GM19452 (cell line): ENCODE measurements around the gene TMEM247.
"Not testable (repeated sequence)": the region's sequence is repeated elsewhere in the genome, so short reads cannot be mapped to it uniquely, and the experiment has no call there.

Experiments
- ATAC-seq: cut with Tn5 transposase; IDR thresholded peaks from one replicate; pipeline ENCODE4 v1.9.1; 2021; ENCODE audit not compliant: unreplicated experiment

Gene TMEM247

DNA sequence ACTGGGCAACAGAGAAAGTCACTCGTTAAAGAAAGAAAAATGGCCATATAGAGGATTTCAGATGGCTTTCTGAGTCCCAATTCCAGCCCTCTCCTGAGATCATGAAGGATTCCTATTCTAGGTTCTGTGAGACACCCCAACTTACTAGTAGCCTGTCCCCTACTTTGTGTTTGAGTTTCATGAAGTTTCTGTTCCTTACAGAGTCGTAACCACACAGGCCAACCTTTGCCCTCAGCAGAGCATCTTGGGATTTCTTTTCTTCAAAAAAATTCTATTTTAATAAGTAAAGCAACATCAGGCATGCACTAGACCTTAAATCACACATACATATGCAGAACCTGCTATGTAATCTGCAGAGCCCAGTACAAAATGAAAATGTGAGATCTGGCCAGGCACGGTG is 30.4 kb downstream of the TMEM247 start:
- ATAC-seq = no peak

DNA sequence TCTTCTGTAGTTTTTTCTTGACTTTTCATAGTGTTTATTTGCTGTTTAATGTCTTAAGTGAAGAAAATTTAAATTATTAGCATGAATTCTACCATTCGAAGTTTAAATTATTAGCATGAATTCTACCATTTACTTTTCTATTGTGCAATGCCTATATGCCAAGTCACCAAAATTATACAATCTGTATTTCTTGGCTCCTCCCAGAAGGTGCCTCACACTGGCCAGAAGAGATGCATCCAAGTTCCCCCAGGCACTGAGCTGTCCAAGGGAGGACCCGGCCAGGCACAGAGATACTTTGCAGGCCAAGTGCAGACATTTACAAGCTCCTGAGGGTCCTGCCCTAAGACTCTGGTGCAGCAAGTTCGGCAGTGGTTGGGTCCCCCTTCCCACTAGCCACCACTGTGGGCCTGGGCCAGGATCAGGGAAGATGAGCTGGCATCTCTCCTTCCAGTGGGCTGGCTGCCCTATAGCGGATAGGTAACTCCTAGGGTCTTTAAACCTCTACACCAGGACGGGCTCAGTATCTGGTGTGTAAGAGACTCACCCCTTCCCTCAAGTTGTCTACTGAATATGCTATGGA is 31.3 kb downstream of the TMEM247 start:
- no peak for ATAC-seq

DNA sequence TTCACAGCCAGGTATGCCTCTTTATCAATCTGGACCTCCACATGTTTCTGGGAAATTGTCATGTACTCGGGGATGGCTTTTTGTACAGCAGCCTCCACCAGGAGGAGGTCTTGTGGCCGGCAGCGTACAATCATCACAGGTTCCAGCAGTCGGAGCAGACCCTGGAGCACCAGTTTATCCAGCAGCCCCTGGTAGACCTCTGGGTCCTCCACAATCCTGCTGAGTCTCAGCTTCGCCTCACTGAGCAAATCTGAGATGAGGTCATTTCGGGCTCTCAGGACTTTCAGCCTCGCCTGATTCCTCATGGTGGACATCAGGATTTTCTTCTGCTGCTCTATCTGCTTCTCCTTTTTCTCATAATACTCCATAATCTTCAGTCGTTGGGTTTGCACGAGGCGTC is 32.8 kb downstream of the TMEM247 start:
- no peak for ATAC-seq

DNA sequence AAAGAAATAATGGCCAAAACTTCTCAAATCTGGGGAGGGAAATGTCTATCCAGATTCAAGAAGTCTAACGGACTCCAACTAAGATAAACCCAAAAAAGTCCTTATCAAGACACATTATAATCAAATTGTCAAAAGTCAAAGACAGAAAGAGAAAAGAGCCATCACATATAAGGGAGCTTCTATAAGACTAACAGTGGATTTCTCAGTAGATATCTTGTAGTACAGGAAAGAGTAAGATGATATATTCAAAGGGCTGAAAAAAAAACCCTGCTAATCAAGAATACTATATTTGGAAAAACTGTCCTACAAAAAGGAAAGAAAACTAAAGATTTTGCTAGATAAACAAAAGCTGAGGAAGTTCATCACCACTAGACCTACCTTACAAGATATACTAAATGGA is 35.4 kb downstream of the TMEM247 start:
- ATAC-seq = no peak

DNA sequence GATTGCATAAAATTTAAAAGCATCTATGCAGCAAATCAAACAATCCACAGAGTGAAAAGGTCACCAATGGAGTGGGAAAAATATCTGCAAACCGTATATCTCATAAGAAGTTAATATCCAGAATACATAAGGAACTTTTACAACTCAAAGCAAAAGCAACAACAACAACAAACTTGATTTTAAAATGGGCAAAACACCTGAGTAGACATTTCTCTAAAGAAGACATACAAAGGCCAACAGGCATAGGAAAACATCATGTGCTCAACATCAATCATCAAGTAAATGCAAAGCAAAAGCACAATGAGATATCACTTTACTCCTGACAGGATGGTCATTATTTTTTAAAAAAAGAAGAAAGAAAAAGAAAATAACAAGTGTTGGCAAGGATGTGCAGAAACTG is 38.1 kb downstream of the TMEM247 start:
- ATAC-seq = no peak

DNA sequence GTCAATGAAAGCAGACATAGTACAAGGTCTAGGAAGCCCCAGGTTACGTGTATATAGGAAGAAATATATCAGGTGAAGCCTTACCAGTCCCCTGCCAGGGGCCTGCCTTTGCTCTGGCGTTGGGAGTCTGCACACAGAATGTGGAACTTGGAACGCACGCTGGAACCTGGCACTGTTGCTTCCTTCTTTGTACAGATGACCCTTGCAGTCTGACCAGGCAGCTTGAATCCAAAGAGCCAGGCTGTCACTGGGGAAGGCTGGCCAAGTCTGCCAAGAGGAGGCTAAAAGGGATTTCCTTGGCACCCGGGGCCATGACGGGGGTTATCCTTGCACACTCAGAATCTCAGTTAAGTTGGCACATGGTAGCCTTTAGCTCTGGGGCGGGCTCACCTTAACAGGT is 39.5 kb downstream of the TMEM247 start:
- ATAC-seq = no peak

DNA sequence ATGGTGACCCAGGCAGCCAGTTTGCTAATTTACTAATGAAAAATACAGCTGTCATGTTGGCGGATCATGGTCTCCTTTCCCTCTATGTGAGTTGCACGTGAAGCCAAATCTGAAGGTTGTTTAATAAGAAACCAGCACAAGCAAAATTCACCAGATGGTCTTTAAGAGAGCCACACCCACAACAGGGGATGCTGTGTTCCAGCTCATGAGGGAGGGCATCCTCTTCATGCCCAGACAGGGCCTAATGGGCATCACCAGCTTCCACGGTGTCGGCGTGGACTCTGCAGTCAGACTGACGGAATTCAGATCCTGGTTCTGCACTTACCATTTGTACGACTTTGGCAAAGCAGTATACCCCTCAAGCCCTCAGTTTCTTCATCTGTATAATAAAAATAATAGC is 39.9 kb downstream of the TMEM247 start:
- no peak for ATAC-seq

DNA sequence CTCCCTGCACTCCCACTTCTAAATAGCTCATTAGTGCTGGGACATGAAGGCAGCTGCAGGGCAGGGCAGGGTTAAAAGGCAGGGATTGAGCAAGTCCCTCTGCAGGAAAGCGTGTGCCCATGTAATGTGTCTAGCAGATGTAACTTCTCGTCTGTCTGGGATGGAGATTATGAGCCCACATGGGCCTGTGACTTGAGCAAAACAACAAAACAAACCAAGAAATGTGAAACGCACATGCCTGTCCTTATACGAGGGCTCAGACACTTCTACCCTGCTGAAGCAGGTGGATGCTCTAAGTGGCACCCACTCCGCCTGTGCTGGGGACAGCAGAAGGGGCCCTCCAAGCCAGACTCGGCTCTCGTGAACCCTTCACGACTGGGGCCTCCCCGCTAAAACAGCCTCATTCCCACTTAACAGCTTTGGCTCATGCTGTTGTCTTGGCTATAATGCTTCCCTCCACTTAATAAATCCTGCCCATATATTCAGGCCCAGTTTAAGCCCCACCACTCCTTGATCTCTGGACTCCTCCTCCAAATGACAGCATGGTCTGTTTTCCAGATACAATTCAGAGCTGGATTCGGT is 40.9 kb downstream of the TMEM247 start:
- no peak for ATAC-seq

DNA sequence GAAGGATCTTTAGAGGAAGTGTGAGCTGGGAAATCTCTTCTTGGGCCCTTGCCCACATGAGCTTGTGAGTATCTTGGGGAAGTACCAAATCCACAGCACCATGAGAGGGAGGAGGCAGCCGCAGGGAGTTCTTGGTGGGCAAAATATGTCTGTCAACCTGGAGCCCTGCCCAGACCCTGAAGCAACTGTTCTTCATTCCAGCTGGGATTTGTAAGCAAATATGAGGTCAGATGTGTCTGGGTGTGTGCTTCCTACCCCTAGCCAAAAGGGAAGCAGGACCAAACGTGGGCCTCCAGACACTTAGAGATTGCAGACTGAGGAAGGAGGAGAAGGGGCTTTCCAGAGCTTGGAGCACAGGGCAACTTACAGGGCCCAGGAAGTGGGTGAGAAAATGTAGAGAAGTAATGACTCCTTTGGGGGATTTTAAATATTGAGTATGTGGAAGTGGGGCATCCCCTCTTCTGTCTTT is 41.9 kb downstream of the TMEM247 start:
- ATAC-seq = no peak

DNA sequence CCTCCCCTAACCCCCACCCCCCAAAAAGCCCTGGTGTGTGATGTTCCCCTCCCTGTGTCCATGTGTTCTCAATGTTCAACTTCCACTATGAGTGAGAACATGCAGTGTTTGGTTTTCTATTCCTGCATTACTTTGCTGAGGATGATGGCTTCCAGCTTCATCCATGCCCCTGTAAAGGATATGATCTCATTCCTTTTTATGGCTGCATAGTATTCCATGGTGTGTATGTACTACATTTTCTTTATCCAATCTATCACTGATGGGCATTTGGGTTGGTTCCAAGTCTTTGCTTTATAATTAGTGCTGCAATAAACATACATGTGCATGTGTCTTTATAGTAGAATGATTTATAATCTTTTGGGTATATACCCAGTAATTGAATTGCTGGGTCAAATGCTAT is 43.0 kb downstream of the TMEM247 start:
- not testable (repeated sequence) for ATAC-seq

DNA sequence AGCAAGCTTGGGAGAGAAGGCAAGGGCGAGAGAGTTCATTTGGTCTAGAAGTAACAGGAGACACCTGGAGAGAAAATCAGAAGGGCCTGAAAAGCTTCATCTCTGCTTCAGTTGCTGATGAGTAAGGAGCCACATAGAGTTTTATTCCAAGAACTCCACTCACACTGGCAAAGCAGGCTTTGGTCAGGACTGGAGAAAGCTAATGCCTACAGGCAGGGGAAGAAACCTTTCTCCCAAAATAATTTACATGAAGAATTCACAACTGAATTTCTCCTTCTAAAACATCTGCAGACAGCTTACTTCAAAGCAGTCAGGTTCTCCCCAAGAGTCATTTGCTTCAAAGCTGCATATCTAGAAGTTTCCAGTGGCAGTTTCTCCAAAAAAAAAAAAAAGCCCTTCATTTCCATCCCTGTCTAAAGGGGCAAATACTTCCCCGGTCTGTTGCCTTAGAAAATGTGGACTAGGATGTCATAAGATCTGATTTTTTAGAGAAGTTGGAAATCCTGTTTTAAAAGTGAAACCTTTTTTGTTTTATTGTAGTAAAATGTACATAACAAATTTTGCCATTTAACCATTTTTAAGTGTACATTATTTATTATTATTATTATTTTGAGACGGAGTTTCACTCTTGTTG is 46.3 kb downstream of the TMEM247 start:
- no peak for ATAC-seq

DNA sequence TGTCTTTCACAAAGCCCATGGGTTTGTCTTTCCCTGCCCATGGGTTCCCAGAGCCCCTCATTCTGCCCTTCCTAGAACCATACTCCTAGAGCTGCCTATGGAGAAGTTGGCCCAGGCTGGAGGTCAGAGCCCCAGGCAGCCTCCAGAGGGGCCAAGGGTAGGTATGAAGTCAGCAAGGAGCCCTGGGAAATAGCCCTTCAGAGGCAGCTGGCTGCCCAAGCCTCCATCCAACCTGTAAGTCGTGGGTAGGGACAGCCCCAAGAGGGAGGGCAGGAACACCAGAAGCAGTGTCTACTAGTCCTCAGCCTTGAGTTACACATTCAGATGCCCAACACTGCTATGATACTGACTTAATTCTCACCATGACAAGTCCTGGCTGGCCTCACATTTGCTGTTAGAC is 49.5 kb downstream of the TMEM247 start:
- ATAC-seq = no peak

DNA sequence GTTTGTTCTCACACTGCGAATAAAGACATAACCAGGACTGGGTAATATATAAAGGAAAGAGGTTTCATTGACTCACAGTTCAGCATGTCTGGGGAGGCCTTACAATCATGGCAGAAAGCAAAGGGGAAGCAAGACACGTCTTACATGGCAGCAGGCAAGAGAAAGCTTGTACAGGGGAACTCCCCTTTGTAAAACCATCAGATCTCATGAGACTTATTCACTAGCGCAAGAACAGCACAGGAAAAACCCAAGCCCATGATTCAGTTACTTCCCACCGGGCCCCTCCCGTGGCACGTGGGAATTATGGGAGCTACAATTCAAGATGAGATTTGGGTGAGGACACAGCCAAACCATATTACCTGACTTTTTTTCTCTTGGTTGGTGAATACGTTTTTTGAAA is 51.3 kb downstream of the TMEM247 start:
- no peak for ATAC-seq

DNA sequence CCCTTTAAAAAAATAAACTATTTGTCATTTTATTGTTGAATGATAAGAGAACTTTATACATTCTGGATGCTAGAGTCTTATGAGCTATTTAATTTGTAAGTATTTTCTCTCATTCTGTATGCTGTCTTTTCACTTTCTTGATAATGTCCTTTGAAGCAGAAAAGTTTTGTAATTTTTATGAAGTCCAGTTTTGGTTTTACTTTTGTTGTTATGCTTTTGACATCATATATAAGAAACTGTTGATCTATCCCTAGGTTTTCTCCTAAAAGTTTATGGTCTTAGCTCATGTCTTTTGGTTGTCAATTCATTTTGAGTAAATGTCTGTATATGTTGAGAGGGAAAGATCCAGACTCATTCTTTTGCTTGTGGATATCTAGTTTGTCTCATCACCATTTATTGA is 52.5 kb downstream of the TMEM247 start:
- no peak for ATAC-seq
